ENCODE data around the gene RRAGC. TPM values are rescaled to one million over a fixed set of nuclear protein-coding genes. Genes with fewer than 3 reads are reported as not detected.

The RRAGC gene
- total RNA-seq, 1 donor from 2014 or later, result 6.2 TPM

GRCh38 chr1:38829368-38829767 is 30.2 kb downstream of the RRAGC start:
- no peaks in the 10 kb centered on the region for H3K27me3 ChIP-seq
- H3K27ac ChIP-seq, result no peak overlapping the region
- intact Hi-C loops (cut with DNase I), result no loop called here
- H3K36me3 ChIP-seq, result no peaks in the 10 kb centered on the region
- no peak for DNase-seq (ENCODE audit: low spot score in 2 of 2)
- H3K4me1 ChIP-seq, result no peaks in the 10 kb centered on the region
- no peak overlapping the region for H3K4me3 ChIP-seq
- TF ChIP-seq CTCF (IDR thresholded peaks at IDR 0.05), result no peak
- no peaks in the 10 kb centered on the region for H3K9me3 ChIP-seq

- Histone ChIP-seq H3K27me3 (no peaks in the 10 kb centered on the region), H3K4me3 (no peak overlapping the region), H3K27ac (no peak overlapping the region), H3K9me3 (no peaks in the 10 kb centered on the region), H3K4me1 (no peaks in the 10 kb centered on the region), H3K36me3 (no peaks in the 10 kb centered on the region)
- TF ChIP-seq CTCF (IDR thresholded peaks at IDR 0.05), result no peak
- DNase-seq (ENCODE audit: low spot score in 2 of 2), result no peak
- intact Hi-C loops (cut with DNase I), result no loop called here
Measured at GRCh38 chr1:38827318-38827717, 32.3 kb downstream of the RRAGC start.

- Histone ChIP-seq H3K36me3 (no peaks in the 10 kb centered on the region), H3K27ac (no peak overlapping the region), H3K27me3 (no peaks in the 10 kb centered on the region), H3K9me3 (no peaks in the 10 kb centered on the region), H3K4me3 (no peak overlapping the region), H3K4me1 (no peaks in the 10 kb centered on the region)
- TF ChIP-seq CTCF (IDR thresholded peaks at IDR 0.05), result no peak
- intact Hi-C loops (cut with DNase I), result no loop called here
- no peak for DNase-seq (ENCODE audit: low spot score in 2 of 2)
Measured at GRCh38 chr1:38826886-38827285, 32.7 kb downstream of the RRAGC start.

- no peak for TF ChIP-seq CTCF (IDR thresholded peaks at IDR 0.05)
- Histone ChIP-seq H3K36me3 (no peaks in the 10 kb centered on the region), H3K27me3 (no peaks in the 10 kb centered on the region), H3K9me3 (no peaks in the 10 kb centered on the region), H3K27ac (no peak overlapping the region), H3K4me3 (no peak overlapping the region), H3K4me1 (no peaks in the 10 kb centered on the region)
- no peak for DNase-seq (ENCODE audit: low spot score in 2 of 2)
- intact Hi-C loops (cut with DNase I), result no loop called here
Measured at GRCh38 chr1:38826262-38826661, 33.3 kb downstream of the RRAGC start.

- intact Hi-C loops (cut with DNase I), result no loop called here
- Histone ChIP-seq H3K27me3 (peaks cover 19% of the 10 kb centered on the region), H3K4me3 (no peak overlapping the region), H3K4me1 (peaks cover 0 to 2% of the 10 kb centered on the region in 2 donors), H3K27ac (no peak overlapping the region), H3K36me3 (no peaks in the 10 kb centered on the region), H3K9me3 (no peaks in the 10 kb centered on the region)
- no peak for TF ChIP-seq CTCF (IDR thresholded peaks at IDR 0.05)
- no peak for DNase-seq (ENCODE audit: low spot score in 2 of 2)
Measured at GRCh38 chr1:38820860-38821259, 38.7 kb downstream of the RRAGC start.

- Histone ChIP-seq H3K4me3 (no peak overlapping the region), H3K9me3 (no peaks in the 10 kb centered on the region), H3K27ac (no peak overlapping the region), H3K4me1 (peaks cover 0 to 2% of the 10 kb centered on the region in 2 donors), H3K36me3 (no peaks in the 10 kb centered on the region), H3K27me3 (peaks cover 19% of the 10 kb centered on the region)
- intact Hi-C loops (cut with DNase I), result no loop called here
- TF ChIP-seq CTCF (IDR thresholded peaks at IDR 0.05), result no peak
- DNase-seq (ENCODE audit: low spot score in 2 of 2), result no peak
Measured at GRCh38 chr1:38819516-38819915, 40.1 kb downstream of the RRAGC start.
